Colon (tissue), 2 donors: ENCODE results near the gene SH3RF3.

Experiments used
- FAIRE-seq: peaks from 2 replicates; lab custom pipeline; 2012; peaks lifted over from hg19 to GRCh38; lab: Jason Lieb, UNC
- donor health status: control.
- donor health status: control.

SH3RF3 gene

GRCh38 chr2:109264595-109265328, 135.8 kb downstream of the SH3RF3 start:
- no peak for FAIRE-seq

- FAIRE-seq = no peak
Observed at GRCh38 chr2:109265369-109265768, 136.4 kb downstream of the SH3RF3 start.

- FAIRE-seq = no peak
Observed at GRCh38 chr2:109265953-109266352, 136.9 kb downstream of the SH3RF3 start.

- no peak for FAIRE-seq
Observed at GRCh38 chr2:109266496-109266895, 137.5 kb downstream of the SH3RF3 start.

- FAIRE-seq = no peak
Observed at GRCh38 chr2:109266998-109267854, 138.2 kb downstream of the SH3RF3 start.

- no peak for FAIRE-seq
Observed at GRCh38 chr2:109268916-109269315, 139.9 kb downstream of the SH3RF3 start.

GRCh38 chr2:109269706-109270504, 140.9 kb downstream of the SH3RF3 start:
- no peak for FAIRE-seq

GRCh38 chr2:109270505-109271312, 141.7 kb downstream of the SH3RF3 start:
- FAIRE-seq = no peak

GRCh38 chr2:109271920-109272319, 142.9 kb downstream of the SH3RF3 start:
- no peak for FAIRE-seq

- no peak for FAIRE-seq
Observed at GRCh38 chr2:109272461-109272860, 143.5 kb downstream of the SH3RF3 start.

GRCh38 chr2:109275120-109276012, 146.4 kb downstream of the SH3RF3 start:
- no peak for FAIRE-seq

GRCh38 chr2:109277406-109277805, 148.4 kb downstream of the SH3RF3 start:
- FAIRE-seq = no peak

- no peak for FAIRE-seq
Observed at GRCh38 chr2:109279243-109279860, 150.3 kb downstream of the SH3RF3 start.

- FAIRE-seq = no peak
Observed at GRCh38 chr2:109280804-109281203, 151.8 kb downstream of the SH3RF3 start.

GRCh38 chr2:109282360-109282759, 153.4 kb downstream of the SH3RF3 start:
- FAIRE-seq = no peak

- FAIRE-seq = no peak
Observed at GRCh38 chr2:109282865-109283264, 153.9 kb downstream of the SH3RF3 start.

GRCh38 chr2:109284826-109285225, 155.8 kb downstream of the SH3RF3 start:
- FAIRE-seq = no peak

- FAIRE-seq = no peak
Observed at GRCh38 chr2:109285244-109285651, 156.2 kb downstream of the SH3RF3 start.

- FAIRE-seq = no peak
Observed at GRCh38 chr2:109287413-109287812, 158.4 kb downstream of the SH3RF3 start.

- FAIRE-seq = no peak
Observed at GRCh38 chr2:109287838-109288237, 158.8 kb downstream of the SH3RF3 start.
